Measurements from ENCODE around the gene CATSPERZ.

CATSPERZ gene

DNA sequence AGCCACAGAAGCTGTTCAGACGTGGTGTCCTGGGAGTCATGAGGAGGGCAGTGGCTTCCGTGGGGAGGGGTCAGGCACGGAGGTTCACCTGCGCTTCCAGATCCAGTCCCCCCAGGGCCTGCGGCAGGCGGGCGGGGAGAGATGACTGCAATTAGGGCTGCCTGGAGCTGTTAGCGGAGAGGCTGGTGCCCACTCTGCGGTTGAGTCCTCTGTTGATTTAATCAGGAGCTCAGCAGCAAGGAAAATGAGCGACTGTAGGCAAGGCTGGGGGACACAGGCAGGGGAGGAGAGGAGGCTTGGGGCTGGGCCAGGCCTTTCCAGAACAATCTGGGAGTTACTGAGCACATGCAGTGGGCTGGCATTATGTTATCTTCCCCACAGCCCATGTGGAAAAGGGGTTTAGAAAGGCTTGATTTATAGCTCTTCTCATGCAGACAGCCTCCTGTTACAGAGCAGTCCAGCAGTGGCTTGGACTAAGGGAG, 35.7 kb upstream of the CATSPERZ start:
- no peak for DNase-seq

DNA sequence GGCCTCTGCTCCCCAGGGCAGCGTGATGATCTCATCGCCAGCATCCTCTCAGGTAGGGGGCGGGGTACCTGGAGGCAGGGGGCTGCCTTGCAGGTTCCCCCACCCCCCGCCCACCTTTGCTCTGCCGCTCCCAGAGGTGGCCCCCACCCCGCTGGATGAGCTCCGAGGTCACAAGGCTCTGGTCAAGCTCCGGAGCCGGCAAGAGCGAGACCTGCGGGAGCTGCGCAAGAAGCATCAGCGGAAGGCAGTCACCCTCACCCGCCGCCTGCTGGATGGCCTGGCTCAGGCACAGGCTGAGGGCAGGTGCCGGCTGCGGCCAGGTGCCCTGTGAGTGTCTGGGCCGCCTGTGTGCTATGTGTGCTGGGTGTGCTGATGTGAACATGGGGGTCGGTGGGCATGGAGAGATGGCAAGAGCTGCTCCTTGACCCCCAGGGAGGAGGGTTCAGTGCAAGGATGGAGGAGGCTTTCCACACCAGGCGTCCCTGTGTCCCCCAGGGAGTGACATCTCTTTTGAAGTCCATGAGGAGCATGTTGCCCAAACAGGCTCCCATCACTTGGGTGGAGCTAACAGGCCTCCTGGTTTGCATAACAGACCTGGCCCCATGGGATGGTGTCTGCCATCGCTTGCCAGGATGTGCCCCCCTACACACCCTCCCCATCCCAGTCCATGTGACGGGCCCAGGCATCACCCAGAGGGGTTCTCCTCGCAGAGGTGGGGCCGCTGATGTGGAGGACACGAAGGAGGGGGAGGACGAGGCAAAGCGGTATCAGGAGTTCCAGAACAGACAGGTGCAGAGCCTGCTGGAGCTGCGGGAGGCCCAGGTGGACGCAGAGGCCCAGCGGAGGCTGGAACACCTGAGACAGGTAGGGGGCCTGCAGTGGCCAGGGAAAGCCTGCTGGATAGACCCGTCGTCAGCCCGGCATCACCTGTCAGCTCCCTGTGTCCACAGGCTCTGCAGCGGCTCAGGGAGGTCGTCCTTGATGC, 34.7 kb upstream of the CATSPERZ start:
- no peak for DNase-seq

DNA sequence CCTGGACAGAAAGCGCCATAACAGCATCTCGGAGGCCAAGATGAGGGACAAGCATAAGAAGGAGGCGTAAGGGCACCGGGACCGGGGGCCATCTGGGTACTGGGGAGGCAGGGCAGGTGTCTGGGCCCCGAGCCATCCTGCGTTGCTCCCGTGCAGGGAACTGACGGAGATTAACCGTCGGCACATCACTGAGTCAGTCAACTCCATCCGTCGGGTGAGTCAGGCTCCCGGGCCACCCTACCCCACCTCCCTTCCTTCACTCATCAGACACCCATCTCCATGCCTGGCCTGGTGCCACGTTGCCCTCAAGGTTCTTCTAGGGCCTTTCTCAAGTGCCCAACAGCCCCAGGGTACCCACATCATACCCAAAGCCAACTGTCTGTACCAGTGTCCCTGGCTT, 33.8 kb upstream of the CATSPERZ start:
- no peak for DNase-seq

DNA sequence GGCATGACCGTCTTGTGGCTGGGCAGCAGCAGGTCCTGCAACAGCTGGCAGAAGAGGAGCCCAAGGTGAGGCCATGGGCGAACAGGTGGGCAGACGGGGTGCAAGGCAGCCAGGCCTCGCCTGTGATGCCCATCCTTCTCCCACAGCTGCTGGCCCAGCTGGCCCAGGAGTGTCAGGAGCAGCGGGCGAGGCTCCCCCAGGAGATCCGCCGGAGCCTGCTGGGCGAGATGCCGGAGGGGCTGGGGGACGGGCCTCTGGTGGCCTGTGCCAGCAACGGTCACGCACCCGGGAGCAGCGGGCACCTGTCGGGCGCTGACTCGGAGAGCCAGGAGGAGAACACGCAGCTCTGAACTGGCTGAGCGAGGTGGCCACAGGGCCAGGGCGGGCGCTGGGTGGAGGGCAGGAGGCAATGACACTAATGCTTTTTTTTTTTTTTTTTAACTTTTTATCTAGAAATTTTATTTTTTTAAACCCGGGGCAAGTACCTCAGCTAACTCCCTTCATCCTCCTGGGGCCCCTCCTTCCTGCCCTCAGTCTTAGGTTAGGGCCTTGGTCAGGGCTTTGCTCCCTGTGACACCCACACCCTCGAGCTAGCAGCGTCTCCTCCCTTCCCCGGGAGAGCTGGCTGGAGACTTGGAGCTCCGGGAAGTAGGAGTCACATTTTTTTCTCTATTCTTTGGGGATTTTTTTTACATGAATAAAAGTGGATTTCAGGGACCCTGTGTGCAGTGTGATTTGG, 32.8 kb upstream of the CATSPERZ start:
- no peak for DNase-seq

DNA sequence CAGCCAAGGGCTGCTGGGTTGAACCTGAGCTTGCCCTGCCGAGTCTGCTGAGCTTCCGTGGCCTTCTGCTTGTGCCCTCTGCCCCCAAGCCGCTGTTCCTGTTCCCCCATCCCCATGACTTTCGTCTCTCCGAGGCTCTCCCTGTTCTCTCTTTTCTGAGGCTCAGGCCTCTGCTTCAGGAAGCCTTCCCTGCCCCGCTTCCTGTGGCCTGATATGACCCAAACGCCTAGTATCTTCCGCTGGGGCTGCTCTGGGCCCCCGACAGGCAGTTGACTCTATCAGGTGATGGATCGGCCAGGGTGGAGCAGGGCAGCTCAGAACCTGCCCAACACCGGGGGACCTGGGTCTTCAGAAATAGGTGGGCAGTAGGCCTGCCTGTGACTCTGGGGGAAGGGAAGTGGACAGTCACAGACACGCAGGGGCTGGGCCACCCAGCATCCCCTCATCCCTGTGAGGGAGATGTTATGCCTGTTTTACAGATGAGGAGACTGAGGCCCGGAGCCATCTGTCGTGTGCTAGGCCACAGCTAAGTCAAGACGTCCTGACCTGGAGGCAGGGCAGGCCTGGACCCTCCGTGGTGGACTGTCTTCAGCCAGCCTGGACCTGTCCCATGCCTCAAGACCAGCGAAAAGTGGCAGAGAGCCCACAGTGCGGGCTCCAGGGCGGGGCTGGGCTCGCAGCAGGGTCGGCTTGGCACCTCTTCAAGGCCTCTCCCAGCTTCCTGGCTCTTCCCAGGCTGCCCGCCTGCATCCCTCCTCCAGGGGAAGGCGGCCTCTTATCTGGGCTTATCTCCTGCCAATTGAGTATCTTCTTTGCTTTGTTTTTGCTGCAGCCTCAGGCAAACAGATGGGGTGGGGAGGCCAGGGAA, 31.9 kb upstream of the CATSPERZ start:
- no peak for DNase-seq

DNA sequence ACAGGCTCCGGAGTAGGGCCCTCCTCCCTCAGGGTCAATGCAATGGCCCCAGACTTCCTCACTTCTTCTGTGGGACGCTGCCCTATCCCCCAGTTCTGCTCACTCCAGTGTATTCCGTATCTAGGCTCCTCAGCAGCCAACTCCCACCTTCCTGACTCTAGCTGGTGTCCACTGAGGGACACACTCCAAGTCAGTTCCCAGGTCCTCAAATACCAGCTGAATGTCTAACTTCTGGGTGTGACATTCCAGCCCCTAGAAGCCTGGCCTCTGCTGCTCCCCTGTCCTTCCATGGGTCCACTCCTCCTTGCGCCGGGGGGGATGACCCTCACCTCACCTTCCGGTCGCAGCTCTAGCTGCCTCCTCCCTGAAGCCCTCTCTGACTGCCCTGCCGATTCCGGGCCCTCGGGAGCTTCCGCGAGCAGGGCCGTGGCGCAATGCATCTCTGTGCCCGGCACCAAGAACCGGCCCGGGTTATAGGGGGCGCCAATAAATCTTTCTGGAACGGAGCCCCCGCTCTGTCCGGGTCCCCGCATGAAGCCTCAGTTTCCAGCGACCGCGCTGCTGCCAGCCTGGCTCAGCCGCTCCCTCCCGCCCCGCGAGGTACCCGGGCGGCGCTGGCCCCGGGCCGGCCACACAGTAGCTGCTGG, 31.1 kb upstream of the CATSPERZ start:
- peak; percentile 37 for DNase-seq

DNA sequence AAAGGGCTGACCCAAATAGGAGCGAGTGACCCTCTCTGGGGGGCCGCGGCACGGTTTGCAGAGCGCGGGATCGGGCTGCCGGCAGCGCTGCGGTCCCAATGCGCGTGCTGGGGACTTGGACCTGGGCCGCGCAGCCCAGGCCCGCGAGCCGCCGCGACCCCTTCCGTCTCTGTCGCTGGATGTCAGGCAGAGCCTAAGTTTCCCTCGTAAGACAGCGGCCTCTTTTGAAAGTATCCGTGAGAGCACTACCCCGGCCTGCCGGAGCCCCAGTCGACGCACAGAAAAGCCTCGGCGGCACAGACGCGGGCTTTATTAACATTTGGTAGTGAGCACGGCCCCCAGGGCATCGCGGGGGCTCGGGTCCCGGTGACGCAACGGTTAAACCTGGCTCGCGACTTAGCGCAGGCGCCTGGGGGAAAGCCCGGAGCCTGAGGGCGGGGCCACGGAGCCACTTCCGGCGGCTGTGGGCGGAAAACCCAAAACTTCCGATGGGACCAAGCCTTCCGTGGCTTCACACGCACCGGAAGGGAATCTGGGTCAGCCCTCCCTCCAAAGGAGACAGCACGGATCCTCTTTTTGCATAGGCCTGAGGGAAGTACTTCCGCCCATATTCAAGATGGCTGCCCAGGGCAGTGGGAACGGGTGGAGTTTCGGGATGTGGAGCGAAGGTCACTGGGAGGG, 30.5 kb upstream of the CATSPERZ start:
- peak; percentile 98 for DNase-seq

DNA sequence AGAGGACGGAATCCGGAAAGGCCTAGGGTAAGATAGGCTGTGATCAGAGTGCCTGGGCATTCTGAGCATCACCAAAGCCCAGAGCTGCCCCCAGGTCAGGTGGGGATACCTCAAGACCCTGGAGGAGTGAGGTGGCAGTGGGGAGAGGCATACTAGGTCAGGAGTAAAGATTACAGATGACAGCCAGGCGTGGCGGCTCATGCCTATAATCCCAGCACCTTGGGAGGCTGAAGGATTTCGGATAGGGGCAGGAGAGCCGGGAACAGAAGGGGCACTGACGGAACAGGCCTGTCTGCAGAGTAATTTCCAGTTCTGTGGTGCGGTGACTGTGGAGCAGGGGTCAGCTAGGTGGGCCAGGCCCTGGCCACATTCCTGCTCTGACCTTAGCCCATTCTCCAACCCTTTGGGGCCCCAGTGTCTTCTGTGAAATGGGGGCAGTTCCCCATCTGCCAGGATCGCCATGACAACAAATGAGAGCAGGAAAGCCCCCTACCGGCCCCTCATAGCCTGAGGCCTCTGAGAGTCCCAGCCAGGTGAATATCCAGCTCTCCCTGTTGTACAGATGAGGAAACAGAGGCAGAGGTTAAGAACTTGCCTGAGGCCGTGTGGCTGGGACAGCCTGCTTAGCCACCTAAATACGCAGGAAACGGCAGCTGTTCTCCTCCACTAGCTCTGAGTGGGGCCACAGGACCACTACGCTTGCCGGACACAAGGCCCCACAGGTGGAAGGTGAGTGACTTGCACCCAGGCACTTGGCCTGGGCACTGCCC, 24.9 kb upstream of the CATSPERZ start:
- no peak for DNase-seq

DNA sequence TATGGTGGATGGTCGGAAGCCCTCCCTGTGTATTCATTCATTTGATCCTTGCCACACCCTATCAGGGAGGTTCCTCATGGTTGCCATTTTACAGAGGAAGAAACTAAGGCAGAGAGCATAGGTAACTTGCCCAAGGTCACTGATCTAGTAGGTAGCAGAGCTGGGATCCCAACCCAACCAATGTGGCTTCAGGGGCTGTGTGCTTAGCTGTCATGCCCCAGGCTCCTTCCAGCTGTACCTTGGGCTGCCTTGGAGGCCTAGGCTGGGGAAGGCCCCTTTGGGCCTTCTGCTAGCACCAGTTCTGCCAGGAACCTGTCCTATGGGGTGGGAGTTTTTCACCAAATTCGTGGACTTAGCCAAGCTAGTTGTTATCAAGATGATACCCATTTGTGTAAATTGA, 24.3 kb upstream of the CATSPERZ start:
- DNase-seq = no peak

DNA sequence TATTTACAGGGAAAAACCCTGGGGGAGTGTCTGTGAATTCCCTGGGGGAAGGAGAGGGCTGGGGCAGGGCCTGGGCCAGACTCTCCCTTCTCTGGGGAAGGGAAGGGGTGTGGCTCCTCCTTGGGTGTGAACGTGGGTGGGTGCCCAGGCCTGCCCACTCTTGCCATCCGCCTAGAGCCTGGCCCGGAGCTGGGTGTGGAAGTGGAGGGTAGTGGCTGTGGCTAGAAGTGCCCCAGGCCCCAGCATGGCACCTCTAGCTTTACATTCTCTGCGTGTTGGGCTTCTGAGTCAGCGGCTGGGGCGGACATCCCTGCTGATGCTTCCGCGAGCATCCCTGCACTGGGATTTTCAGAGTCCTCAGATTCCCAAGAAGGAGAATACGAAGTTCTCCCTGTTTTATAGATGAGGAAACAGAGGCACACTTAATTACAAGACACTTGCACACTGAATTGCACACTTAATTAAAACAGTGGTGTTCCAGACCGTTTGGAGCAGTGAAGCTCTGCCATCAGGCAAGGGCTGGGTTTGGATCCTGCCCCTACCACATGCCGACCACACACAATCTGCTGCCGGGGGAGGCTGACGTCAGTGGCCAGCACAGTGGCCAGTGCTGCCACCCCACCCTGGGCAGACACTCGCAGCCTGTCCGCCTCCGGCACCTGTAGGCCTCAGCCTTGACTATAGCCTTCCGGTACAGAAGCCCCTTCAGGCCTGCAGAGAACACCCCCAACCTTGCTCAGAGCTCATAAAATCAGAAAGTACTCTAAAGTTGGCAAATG, 23.3 kb upstream of the CATSPERZ start:
- no peak for DNase-seq

DNA sequence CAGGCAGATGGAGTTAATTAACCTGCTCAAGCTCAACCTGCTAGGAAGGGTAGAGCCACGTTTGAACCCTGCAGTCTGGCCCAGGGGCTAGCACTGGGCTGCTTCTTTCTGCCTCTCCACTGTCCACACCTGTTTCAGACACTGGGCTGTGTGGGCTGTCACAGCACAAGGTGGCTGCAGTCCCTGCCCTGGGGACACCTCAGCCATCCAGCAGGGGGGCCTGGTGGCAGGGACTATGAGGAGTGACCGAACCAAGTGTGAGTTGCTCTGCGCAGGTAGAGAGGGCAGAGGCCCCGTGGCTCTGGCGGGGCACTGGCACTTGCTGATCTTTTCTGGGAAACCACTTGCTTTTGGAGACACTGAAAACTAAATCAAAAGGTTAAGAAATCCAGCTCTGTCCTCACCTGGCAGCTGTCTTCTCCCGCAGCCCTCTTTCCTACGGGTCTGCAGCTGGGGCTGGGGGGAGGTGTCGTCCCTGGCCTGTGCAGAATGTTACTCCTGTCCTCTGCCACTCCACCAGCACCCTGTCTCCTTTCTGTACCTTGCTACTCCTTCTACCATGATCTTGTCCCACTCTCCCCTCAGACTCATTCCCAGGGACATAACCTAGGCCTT, 21.5 kb upstream of the CATSPERZ start:
- no peak for DNase-seq

DNA sequence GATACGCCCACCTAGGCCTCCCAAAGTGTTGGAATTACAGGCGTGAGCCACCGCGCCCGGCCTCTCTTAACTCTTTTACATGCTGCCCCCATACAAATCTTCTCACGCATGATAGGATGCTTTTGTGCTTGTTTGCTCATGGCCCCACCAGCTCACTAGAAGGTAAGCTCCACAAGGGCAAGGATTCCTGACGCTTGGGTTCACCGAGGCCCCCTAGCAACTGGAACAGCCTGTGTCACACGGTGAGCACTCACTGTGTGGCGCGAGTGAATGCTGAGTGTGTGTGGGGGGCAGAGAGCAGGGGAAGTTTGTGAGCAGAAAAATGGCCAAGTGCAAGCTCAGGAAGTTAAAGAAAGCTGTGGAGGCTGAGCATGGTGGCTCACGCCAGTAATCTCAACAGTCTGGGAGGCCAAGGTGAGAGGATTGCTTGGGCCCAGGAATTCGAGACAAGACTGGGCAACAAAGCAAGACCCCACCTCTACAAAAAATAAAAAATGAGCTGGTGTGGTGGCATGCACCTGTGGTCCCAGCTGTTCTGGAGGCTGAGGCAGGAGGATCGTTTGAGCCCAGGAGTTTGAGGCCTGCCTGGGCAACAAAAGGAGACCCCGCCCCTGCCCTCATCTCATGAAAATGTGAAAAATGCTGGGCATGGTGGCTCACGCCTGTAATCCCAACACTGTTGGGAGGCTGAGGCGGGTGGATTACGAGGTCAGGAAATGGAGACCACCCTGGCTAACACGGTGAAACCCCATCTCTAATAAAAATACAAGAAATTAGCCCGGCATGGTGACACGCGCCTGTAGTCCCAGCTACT, 18.0 kb upstream of the CATSPERZ start:
- no peak for DNase-seq

DNA sequence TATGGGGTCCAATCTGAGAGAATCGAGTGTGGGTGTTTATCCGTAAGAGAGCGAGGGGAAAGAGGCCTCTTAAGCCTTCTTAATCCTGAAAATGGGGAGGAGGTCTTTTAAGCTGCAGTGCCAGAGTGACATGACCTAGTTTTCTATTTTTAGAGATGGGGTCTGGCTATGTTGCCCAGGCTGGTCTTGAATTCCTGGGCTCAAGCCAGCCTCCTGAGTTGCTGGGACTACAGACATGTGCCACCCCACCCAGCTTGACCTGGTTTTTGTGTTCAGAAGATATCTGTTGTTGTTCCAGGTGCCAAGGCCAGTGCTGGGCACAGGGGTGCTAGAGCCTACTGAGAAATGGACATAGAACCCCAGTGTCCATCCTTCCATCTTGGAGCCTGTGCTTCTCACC, 17.1 kb upstream of the CATSPERZ start:
- no peak for DNase-seq

DNA sequence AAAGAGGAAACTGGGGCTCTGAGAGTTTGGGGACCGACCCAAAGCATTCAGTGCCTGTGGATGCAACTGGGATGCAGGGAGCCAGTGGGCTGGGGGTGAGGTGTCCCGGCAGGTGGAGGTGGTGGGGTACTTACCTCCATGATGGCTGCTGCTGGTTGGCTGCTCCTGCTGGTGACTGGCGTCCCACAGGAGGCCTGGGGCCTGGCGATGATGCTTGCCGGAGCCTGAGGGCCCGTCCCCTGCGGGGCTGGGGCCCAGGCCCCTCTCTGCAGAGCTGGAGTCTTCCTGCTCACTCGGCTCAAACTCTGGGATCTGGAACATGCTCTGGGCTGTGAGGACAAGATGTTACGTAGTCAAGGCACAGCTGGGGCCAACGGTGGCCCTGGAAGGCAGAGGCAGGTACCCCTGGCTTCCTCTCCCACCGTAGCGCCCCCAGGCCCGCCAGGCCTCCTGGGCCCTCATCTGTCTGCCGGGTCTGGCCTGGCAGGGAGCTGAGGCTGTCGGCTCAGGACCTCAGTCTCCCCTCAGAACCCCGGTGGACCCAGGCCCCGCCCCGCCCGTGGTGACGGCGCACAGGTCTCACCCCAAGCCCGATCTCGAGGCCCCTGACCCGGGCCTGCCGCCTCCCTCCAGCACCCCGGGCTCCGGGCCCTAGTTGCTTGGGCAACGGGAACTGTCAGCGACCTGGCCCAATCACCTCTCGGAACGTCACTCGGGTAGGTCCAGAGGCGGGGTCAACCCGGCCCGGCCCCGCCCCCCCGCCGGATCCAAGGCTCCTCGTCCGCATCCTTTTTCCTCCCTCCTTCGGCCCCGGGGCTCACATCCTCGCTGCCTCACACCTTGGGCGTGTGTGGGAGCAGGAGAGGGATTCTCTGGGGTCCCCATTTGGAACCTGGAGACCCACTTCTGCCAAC, 15.9 kb upstream of the CATSPERZ start, which contains the start of gene BAD:
Gene BAD, minus strand, starts transcription at position 618 of the 914 bp plus-strand sequence. Its CDS starts 297 bp downstream, at position 321.
- peak; percentile 92 for DNase-seq

DNA sequence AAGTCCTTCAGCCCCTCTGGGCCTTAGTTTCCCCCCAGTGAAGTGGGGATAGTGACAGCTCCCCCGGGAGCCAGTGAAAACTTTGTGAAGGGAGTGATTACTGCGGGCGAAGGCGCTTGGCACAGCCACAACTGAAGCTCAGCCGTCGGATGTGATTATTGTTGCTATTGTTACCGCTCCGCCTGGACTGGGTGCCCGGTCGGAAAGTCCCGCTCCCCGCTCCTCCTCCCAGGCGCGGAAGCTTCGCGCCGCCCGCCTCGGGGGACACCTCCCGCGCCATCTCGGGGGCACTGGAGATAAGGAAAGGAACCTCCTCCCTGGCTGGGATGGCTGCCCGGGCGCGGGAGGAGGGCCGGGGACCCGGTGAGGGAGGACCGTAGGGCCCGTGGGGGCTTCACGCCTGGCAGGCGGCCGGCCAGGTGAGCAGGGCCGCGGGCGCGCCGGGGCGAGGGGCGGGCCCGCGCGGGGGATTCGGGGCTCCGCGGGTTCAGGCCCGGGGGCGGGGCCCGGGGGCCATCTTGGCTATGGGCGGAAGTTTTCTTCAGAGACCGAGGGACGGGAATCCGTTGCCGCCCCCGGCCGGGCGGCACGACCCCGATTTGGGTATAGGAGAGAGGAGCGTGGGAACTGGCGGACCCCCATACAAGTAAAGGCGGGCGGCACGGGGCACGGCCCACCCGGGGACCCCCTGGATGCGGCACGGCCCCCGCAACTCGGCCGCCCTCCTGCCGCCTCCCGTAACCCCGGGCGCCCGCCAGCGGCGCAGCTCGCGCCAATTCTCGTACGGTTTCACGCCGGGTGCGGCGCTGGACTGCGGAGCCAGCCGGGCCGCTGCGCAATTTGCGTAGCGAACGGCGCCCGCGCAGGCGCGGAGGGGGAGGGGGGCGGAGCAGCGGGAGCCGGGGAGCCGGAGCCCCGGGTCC, 14.9 kb upstream of the CATSPERZ start, which contains the start of gene GPR137:
Gene GPR137, plus strand, starts transcription at position 887 of the 923 bp plus-strand sequence. CDS start 677 bp downstream, outside the sequence.
- DNase-seq = peak; percentile 100
